K562 (cell line): ENCODE data around the gene CCDC116.

Source experiments
- ARID4B ChIP-seq: sonication (generic); formaldehyde crosslinking; IDR thresholded peaks from 2 replicates; pipeline ENCODE4 v1.8.0; 2022; ENCODE audit warnings: mild to moderate bottlenecking, missing genetic modification reagents
- COPS2 ChIP-seq: fragments of 450-650 bp; conservative IDR thresholded peaks from 2 replicates; pipeline ENCODE4 v1.6.1; 2016; ENCODE audit warnings: mild to moderate bottlenecking, moderate library complexity
- CTCF ChIP-seq, 3 experiments: IDR thresholded peaks in 2 of 3; conservative IDR thresholded peaks in 1 of 3; 2 replicates each; pipeline ENCODE4 v1.5.1; 2011 to 2012; ENCODE audit warnings: low read length in 3 of 3, mild to moderate bottlenecking in 3 of 3, control low read depth in 2 of 3, improper control_type of control experiment in 1 of 3, inconsistent platforms in 1 of 3, low read depth in 1 of 3, mixed read lengths in 1 of 3, moderate library complexity in 1 of 3; ENCODE audit not compliant: insufficient read depth in 2 of 3
- E2F4 ChIP-seq: sonication (generic); formaldehyde crosslinking; IDR thresholded peaks from 2 replicates; pipeline ENCODE4 v1.8.0; 2022; ENCODE audit warnings: mild to moderate bottlenecking, low read depth, missing genetic modification reagents
- ELK1 ChIP-seq: sonication (generic); formaldehyde crosslinking; IDR thresholded peaks from 2 replicates; pipeline ENCODE4 v1.8.1; 2022; ENCODE audit warnings: missing genetic modification reagents
- EZH2 ChIP-seq: IDR thresholded peaks from 2 replicates; pipeline ENCODE4 v1.6.1; 2012; ENCODE audit warnings: low read depth, mild to moderate bottlenecking, inconsistent platforms, low read length, borderline replicate concordance
- HDAC6 ChIP-seq: IDR thresholded peaks from 2 replicates; pipeline ENCODE4 v1.6.1; 2012; ENCODE audit warnings: low read depth, mild to moderate bottlenecking, control low read depth, inconsistent platforms, low read length, moderate library complexity
- NFATC3 ChIP-seq: fragments of 450-650 bp; IDR thresholded peaks from 2 replicates; pipeline ENCODE4 v1.6.1; 2017; ENCODE audit warnings: mild to moderate bottlenecking
- REST ChIP-seq, 2 experiments: fragments of 450-650 bp; formaldehyde crosslinking in 1 of 2; IDR thresholded peaks; 2 replicates each; pipeline versions ENCODE4 v1.4.0 to v1.6.1; 2014 to 2020; ENCODE audit warnings: mild to moderate bottlenecking in 2 of 2, borderline replicate concordance in 1 of 2, low read depth in 1 of 2
- TAF1 ChIP-seq: IDR thresholded peaks from 2 replicates; pipeline ENCODE4 v1.6.1; 2011; ENCODE audit warnings: mild to moderate bottlenecking, low read length, moderate library complexity; ENCODE audit not compliant: insufficient read depth, control insufficient read depth, severe bottlenecking; ENCODE audit errors: extremely low read depth
- ZBTB11 ChIP-seq, 3 experiments: fragments of 200-800 bp in 1 of 3; fragments of 250-450 bp in 1 of 3; fragments of 450-650 bp in 1 of 3; sonication (Bioruptor Pico) in 1 of 3; sonication (Bioruptor generic) in 1 of 3; formaldehyde crosslinking in 1 of 3; IDR thresholded peaks; 2 replicates each; pipeline versions ENCODE4 v1.6.1 to v1.8.0; 2016 to 2022; ENCODE audit warnings: mild to moderate bottlenecking in 2 of 3, missing genetic modification characterization in 2 of 3, missing compliant biosample characterization in 1 of 3, moderate library complexity in 1 of 3
- ZC3H11A ChIP-seq: IDR thresholded peaks from 2 replicates; pipeline ENCODE4 v1.6.1; 2012; ENCODE audit warnings: low read depth, low read length, improper control_type of control experiment
- ZNF764 ChIP-seq: fragments of 250-450 bp; sonication (Bioruptor Pico); IDR thresholded peaks from 2 replicates; pipeline ENCODE4 v1.4.0; 2020; ENCODE audit warnings: low read depth, mild to moderate bottlenecking, moderate library complexity

GRCh38 chr22:21632931-21633330 lies 371 bp downstream of the CCDC116 start:
- TF ChIP-seq EZH2 (no peak), COPS2 (no peak), CTCF (IDR thresholded peaks at IDR 0.05 in 2 of 3, conservative IDR thresholded peaks at IDR 0.05 in 1 of 3; ENCODE audit: insufficient read depth in 2 of 3, low read depth in 1 of 3, low read length in 3 of 3) (no peak), ZC3H11A (no peak), ELK1 (no peak), ARID4B (no peak), TAF1 (no peak), HDAC6 (no peak), REST (IDR thresholded peaks at IDR 0.05; ENCODE audit: borderline replicate concordance) (no peak), REST (CRISPR knock-in tag; IDR thresholded peaks at IDR 0.05; ENCODE audit: low read depth) (no peak), ZNF764 (no peak), ZBTB11 (CRISPR knock-in tag; IDR thresholded peaks at IDR 0.05) (no peak), NFATC3 (no peak), E2F4 (CRISPR knock-in tag) (no peak)
